WTC11 (cell line): ENCODE data around the gene MIPEP. TPM values are rescaled to one million over a fixed set of nuclear protein-coding genes. Genes with fewer than 3 reads are reported as not detected.

Source experiments
- ATAC-seq: fragments of 200-7000 bp; cut with Tn5 transposase; 2 replicates; pipeline ENCODE4 v1.10.0; 2021; ENCODE audit warnings: mild to moderate bottlenecking, moderate library complexity
- CTCF ChIA-PET: fragments of 300-600 bp; sonication (Branson Sonifier 250); formaldehyde crosslinking; loops from one replicate; lab custom pipeline; 2021; ENCODE audit warnings: antibody characterized with exemption; lab: Charles Lee
- POLR2A ChIA-PET: fragments of 350-600 bp; sonication (Branson Sonifier 250); formaldehyde crosslinking; loops from one replicate; lab custom pipeline; 2021; ENCODE audit warnings: antibody characterized with exemption; lab: Charles Lee
- DNase-seq: peaks from one replicate; pipeline ENCODE4 v3.0.0; 2021; ENCODE audit warnings: low spot score
- H3K27ac Mint-ChIP-seq: 2 replicates; pipeline ENCODE4 v1.8.0; 2021; ENCODE audit warnings: mixed read lengths
- H3K27me3 Mint-ChIP-seq: 2 replicates; pipeline ENCODE4 v1.8.0; 2021; ENCODE audit warnings: low read depth, mild to moderate bottlenecking, moderate library complexity, mixed read lengths
- H3K36me3 Mint-ChIP-seq: 2 replicates; pipeline ENCODE4 v1.8.0; 2021; ENCODE audit warnings: mixed read lengths
- H3K4me1 Mint-ChIP-seq: 2 replicates; pipeline ENCODE4 v1.8.0; 2022; ENCODE audit warnings: mixed read lengths
- H3K4me3 Mint-ChIP-seq: 2 replicates; pipeline ENCODE4 v1.8.0; 2021; ENCODE audit warnings: mild to moderate bottlenecking, moderate library complexity, mixed read lengths
- H3K9me3 Mint-ChIP-seq: 2 replicates; pipeline ENCODE4 v1.8.0; 2021; ENCODE audit warnings: mixed read lengths
- AFF4 ChIP-seq: sonication (generic); formaldehyde crosslinking; IDR thresholded peaks from 2 replicates; pipeline ENCODE4 v1.8.1; 2023; ENCODE audit warnings: mild to moderate bottlenecking, missing genetic modification reagents, borderline replicate concordance
- ATF2 ChIP-seq: sonication (generic); formaldehyde crosslinking; IDR thresholded peaks from 2 replicates; pipeline ENCODE4 v1.8.1; 2022; ENCODE audit warnings: low read depth, missing genetic modification reagents, borderline replicate concordance
- E2F4 ChIP-seq: sonication (generic); formaldehyde crosslinking; IDR thresholded peaks from 2 replicates; pipeline ENCODE4 v1.8.1; 2022; ENCODE audit warnings: low read depth, mild to moderate bottlenecking, moderate library complexity, missing genetic modification reagents, borderline replicate concordance
- FOXJ3 ChIP-seq: sonication (generic); formaldehyde crosslinking; IDR thresholded peaks from 2 replicates; pipeline ENCODE4 v1.9.0; 2021; ENCODE audit warnings: missing genetic modification reagents, mild to moderate bottlenecking, borderline replicate concordance
- FOXK1 ChIP-seq: sonication (generic); formaldehyde crosslinking; IDR thresholded peaks from 2 replicates; pipeline ENCODE4 v1.8.0; 2022; ENCODE audit warnings: mild to moderate bottlenecking, moderate library complexity, missing genetic modification reagents
- GRHL2 ChIP-seq: fragments of 250-450 bp; sonication (Bioruptor Pico); IDR thresholded peaks from 2 replicates; pipeline ENCODE4 v1.8.0; 2022; ENCODE audit warnings: mild to moderate bottlenecking, moderate library complexity; ENCODE audit not compliant: insufficient replicate concordance, severe bottlenecking
- JAZF1 ChIP-seq: fragments of 250-450 bp; sonication (Bioruptor Pico); IDR thresholded peaks from 2 replicates; pipeline ENCODE4 v1.9.0; 2021; ENCODE audit warnings: moderate library complexity, mild to moderate bottlenecking, inconsistent platforms
- KAT7 ChIP-seq: sonication (generic); formaldehyde crosslinking; IDR thresholded peaks from 2 replicates; pipeline ENCODE4 v1.8.1; 2023; ENCODE audit warnings: missing genetic modification reagents, mild to moderate bottlenecking, borderline replicate concordance
- MXD4 ChIP-seq: fragments of 250-450 bp; sonication (Bioruptor Pico); IDR thresholded peaks from 2 replicates; pipeline ENCODE4 v1.8.0; 2021; ENCODE audit warnings: mild to moderate bottlenecking, moderate library complexity, borderline replicate concordance
- MYBL2 ChIP-seq: sonication (generic); formaldehyde crosslinking; IDR thresholded peaks from 2 replicates; pipeline ENCODE4 v1.8.1; 2023; ENCODE audit warnings: mild to moderate bottlenecking, moderate library complexity, missing genetic modification reagents
- PRDM15 ChIP-seq: sonication (generic); formaldehyde crosslinking; IDR thresholded peaks from 2 replicates; pipeline ENCODE4 v1.8.0; 2022; ENCODE audit warnings: missing genetic modification reagents
- STAT6 ChIP-seq: sonication (generic); formaldehyde crosslinking; conservative IDR thresholded peaks from 2 replicates; pipeline ENCODE4 v1.8.1; 2023; ENCODE audit warnings: mild to moderate bottlenecking, low read depth, missing genetic modification reagents, moderate library complexity
- TEAD1 ChIP-seq: sonication (generic); formaldehyde crosslinking; IDR thresholded peaks from 2 replicates; pipeline ENCODE4 v1.8.0; 2022; ENCODE audit warnings: mild to moderate bottlenecking, missing genetic modification reagents
- USF2 ChIP-seq: sonication (generic); formaldehyde crosslinking; IDR thresholded peaks from 2 replicates; pipeline ENCODE4 v1.8.1; 2023; ENCODE audit warnings: mild to moderate bottlenecking, missing genetic modification reagents, moderate library complexity
- ZNF138 ChIP-seq: sonication (generic); formaldehyde crosslinking; conservative IDR thresholded peaks from 2 replicates; pipeline ENCODE4 v1.8.1; 2022; ENCODE audit warnings: mild to moderate bottlenecking, moderate library complexity, missing genetic modification reagents
- ZNF219 ChIP-seq: sonication (generic); formaldehyde crosslinking; IDR thresholded peaks from 2 replicates; pipeline ENCODE4 v1.8.0; 2023; ENCODE audit warnings: missing genetic modification reagents, mild to moderate bottlenecking, borderline replicate concordance
- ZNF263 ChIP-seq: sonication (generic); formaldehyde crosslinking; IDR thresholded peaks from 2 replicates; pipeline ENCODE4 v1.8.1; 2022; ENCODE audit warnings: low read depth, mild to moderate bottlenecking, moderate library complexity, missing genetic modification reagents
- ZNF396 ChIP-seq: fragments of 250-450 bp; sonication (Bioruptor Pico); IDR thresholded peaks from 2 replicates; pipeline ENCODE4 v1.8.0; 2021; ENCODE audit warnings: mild to moderate bottlenecking, moderate library complexity, borderline replicate concordance
- ZSCAN18 ChIP-seq: fragments of 250-450 bp; sonication (Bioruptor Pico); IDR thresholded peaks from 2 replicates; pipeline ENCODE4 v2.1.2; 2022; ENCODE audit warnings: mild to moderate bottlenecking, moderate library complexity
- total RNA-seq: library from RNA; stranded (reverse); gene quantifications from 3 replicates; pipeline ENCODE4 v1.2.3, GENCODE V29; 2021

MIPEP gene
- total RNA-seq, 1 experiment from 2014 or later, result 30.5 TPM

- H3K27me3 Mint-ChIP-seq, result no peaks in the 10 kb centered on the region
- no peak overlapping the region for H3K4me3 Mint-ChIP-seq
- TF ChIP-seq FOXK1 (CRISPR knock-in tag) (no peak), MXD4 (no peak), ATF2 (no peak), ZNF263 (CRISPR knock-in tag) (no peak), ZNF396 (no peak), PRDM15 (CRISPR knock-in tag) (no peak), GRHL2 (no peak), KAT7 (no peak), JAZF1 (CRISPR knock-in tag) (no peak), TEAD1 (CRISPR knock-in tag) (no peak), AFF4 (CRISPR knock-in tag) (no peak)
- TF ChIP-seq, all 79 proteins: peak for 0
- ChIA-PET CTCF (interaction anchor here (1.0 kb wide), 1 partner anchor 398 kb away, joined by 3 read pairs; no protein-coding TSS in a partner anchor), POLR2A (no interaction called here)
- Mint-ChIP-seq H3K27ac (no peak overlapping the region), H3K9me3 (no peaks in the 10 kb centered on the region), H3K36me3 (no peaks in the 10 kb centered on the region), H3K4me1 (no peaks in the 10 kb centered on the region)
- ATAC-seq (no peak), DNase-seq (no peak)
These were observed 23.3 kb downstream of the MIPEP start for GRCh38 chr13:23865906-23866305.

- H3K9me3 Mint-ChIP-seq, result no peaks in the 10 kb centered on the region
- POLR2A ChIA-PET, result no interaction called here
- H3K4me1 Mint-ChIP-seq, result no peaks in the 10 kb centered on the region
- no peak overlapping the region for H3K27ac Mint-ChIP-seq
- no peaks in the 10 kb centered on the region for H3K36me3 Mint-ChIP-seq
- ATAC-seq, result no peak
- no peaks in the 10 kb centered on the region for H3K27me3 Mint-ChIP-seq
- no peak for DNase-seq
- CTCF ChIA-PET, result no interaction called here
- H3K4me3 Mint-ChIP-seq, result no peak overlapping the region
- TF ChIP-seq E2F4 (CRISPR knock-in tag) (no peak), STAT6 (no peak), FOXJ3 (no peak), ZNF138 (CRISPR knock-in tag) (no peak), MYBL2 (CRISPR knock-in tag) (no peak), ZSCAN18 (CRISPR knock-in tag) (no peak), ZNF219 (no peak), FOXK1 (CRISPR knock-in tag) (no peak), ZNF263 (CRISPR knock-in tag) (no peak), USF2 (CRISPR knock-in tag) (no peak)
These were observed 24.2 kb downstream of the MIPEP start for GRCh38 chr13:23865026-23865425.
